GM10847 (cell line): ENCODE results near the gene ARID1A.

Source experiments
- POLR2A ChIP-seq: IDR thresholded peaks from 2 replicates; pipeline ENCODE4 v1.6.1; 2011; ENCODE audit not compliant: insufficient read length; ENCODE audit errors: extremely low read depth

The ARID1A gene

DNA sequence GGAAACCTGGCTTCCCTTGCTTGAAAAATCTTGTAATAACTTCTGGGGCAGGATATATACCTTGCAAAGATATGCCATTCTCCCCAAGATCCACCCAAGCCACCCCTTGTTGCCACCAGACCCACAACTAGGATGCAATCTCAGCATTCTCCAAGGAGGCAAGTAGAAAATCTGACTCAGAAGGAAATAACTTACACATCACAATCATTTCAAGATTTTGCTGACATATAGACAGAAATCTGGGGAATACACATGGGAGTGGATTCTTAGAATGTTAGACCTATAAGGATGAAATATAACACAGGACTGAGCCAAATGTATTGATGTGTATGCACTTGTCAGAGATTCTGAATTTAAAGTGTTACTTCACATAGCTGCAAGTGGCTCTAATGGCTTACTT, 115.9 kb downstream of the ARID1A start:
- no peak for TF ChIP-seq POLR2A

GRCh38 chr1:26814377-26814776, 118.6 kb downstream of the ARID1A start:
- no peak for TF ChIP-seq POLR2A

DNA sequence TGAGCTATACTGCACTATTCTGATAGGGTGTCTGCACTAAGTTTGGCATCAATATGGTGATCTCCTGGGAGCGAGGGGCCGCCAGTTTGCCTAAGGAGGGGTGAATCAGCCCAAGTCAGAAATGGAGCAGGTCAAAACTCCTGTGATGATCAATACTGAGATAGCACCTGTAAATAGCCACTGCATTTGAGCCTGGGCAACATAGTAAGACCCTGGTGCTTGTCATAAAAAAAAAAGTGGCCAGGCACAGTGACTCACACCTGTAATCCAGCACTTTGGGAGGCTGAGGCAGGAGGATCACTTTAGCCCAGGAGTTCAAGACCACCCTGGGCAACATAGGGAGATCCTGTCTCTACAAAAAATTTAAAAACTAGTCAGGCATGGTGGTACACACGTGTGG, 119.1 kb downstream of the ARID1A start:
- no peak for TF ChIP-seq POLR2A

GRCh38 chr1:26820784-26821269, 125.0 kb downstream of the ARID1A start:
- no peak for TF ChIP-seq POLR2A

DNA sequence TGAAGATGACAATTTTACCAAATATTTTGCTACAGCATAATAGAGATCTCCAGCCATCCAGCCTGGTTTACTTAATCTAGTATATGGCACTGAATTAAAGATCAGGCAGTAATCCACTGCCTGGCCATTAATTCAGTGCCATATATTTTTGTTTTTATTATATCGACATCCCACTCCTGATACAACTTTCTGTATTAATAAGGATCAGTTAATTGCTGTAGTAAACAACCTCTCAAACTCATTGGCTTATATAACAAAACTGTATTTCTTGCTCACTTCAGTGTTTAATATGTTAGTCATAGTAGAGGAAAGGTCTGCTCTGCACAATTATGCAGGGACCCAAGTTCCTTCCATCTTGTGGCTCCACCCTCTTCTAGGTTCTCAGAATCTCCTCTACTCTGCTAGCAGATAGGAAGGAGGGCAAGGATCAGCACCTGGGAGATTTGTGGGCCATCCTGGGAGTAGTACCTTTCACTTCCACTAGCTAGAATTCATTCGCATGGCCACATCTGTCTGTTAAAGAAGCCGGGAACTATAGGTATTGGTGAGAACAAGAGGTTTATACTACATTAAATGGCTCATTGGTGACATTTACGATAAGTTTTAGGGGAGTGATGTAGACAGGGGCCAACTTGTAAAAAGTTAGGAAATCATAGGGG, 127.1 kb downstream of the ARID1A start:
- no peak for TF ChIP-seq POLR2A

- no peak for TF ChIP-seq POLR2A
Measured at GRCh38 chr1:26824731-26825130, 128.9 kb downstream of the ARID1A start.

- peak; percentile 75 for TF ChIP-seq POLR2A
Measured at GRCh38 chr1:26826261-26827105, 130.7 kb downstream of the ARID1A start, which contains the start of gene ZDHHC18. Gene ZDHHC18 (plus strand): TSS chr1:26826688. CDS start chr1:26826805, 117 bp downstream.

DNA sequence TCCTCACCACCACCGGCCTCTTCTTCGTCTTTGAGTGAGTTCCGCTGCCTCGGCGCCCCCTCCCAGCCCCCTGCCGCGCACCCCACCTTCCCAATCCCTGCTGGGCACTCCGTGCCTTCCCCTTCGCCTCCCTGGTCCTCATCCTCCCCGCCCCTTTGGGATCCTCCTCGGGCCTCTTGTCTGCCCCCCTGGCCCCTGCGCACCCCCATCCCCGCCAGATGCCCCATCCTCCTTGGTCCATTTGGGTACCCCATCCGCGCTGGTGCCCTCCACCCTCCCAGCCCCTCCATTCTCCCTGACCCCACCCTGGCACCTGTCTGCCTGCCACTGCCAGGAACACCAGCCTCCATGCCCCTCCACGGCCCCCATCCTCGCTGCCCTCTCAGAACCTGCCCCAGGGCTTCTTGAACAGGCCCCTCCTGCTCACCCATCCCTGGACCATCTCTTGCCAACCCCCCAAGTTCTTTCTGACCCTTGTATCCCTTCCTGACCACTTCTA, 131.3 kb downstream of the ARID1A start:
- no peak for TF ChIP-seq POLR2A

- no peak for TF ChIP-seq POLR2A
Measured at GRCh38 chr1:26827663-26828062, 131.8 kb downstream of the ARID1A start.

GRCh38 chr1:26828411-26828991, 132.7 kb downstream of the ARID1A start:
- TF ChIP-seq POLR2A: no peak

DNA sequence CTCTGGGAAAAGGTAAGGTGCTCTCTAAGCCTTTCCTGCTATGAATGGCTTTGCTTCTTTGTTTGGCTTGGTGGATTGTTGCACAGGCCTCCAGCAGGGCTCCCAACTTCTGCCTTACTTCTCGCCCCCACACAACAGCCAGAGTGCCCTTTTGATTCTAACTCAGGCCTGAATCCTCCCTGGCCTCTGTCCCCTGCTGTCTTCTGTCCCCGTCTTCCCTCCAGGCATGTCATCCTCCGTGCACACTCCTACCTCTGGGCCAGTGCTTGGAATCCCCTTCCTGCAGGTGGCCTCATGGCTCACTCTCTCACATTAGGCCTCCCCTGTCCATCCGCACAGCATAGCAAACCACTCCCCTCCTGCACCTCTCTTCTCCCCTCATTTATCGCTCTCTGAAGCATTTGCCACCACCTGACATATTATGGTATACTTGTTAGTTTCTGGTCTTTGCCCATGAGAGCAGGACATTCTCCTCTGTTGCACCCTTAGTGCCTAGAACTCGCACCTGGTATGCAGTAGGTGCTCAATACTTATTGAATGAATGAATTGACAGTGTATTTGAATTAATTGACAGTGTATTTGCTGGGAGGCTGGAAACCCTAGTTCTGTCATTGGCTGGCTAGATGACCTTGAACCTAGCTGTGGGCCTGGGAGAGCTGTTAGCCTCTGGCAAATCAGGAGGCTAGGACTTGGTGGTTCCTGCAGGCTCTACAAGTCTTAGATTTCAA, 133.5 kb downstream of the ARID1A start:
- TF ChIP-seq POLR2A: no peak

GRCh38 chr1:26831059-26831458, 135.2 kb downstream of the ARID1A start:
- TF ChIP-seq POLR2A: no peak
